HepG2 (cell line): ENCODE measurements around the gene ZNF627. TPM values are rescaled to one million over a fixed set of nuclear protein-coding genes. Genes with fewer than 3 reads are reported as not detected.

Source experiments
- ATAC-seq: fragments of 200-7000 bp; cut with Tn5 transposase; 3 replicates; pipeline ENCODE4 v1.9.1; 2020; ENCODE audit warnings: mild to moderate bottlenecking, moderate library complexity
- BruUV-seq: library from RNA; stranded (reverse); fragments of 400-500 nt; replicated peaks from 2 replicates; lab custom pipeline; 2021; lab: Mats Ljungman, UMichigan
- CTCF ChIA-PET: fragments of 300-600 bp; formaldehyde crosslinking; extraction: SDS; loops from one replicate; lab custom pipeline; 2021; ENCODE audit warnings: low total read pairs, inconsistent platforms, low intra/inter-chr PET ratio; lab: Yijun Ruan, JAX
- POLR2A ChIA-PET: fragments of 350-600 bp; sonication (Branson Sonifier 250); formaldehyde crosslinking; loops from one replicate; lab custom pipeline; 2020; ENCODE audit warnings: antibody characterized with exemption, inconsistent platforms; lab: Yijun Ruan, JAX
- DNase-seq: peaks from one replicate; pipeline ENCODE4 v3.0.0-alpha.2; 2015; ENCODE audit warnings: low spot score
- FAIRE-seq: peaks from 3 replicates; lab custom pipeline; 2011; peaks lifted over from hg19 to GRCh38; lab: Jason Lieb, UNC
- H2AFZ ChIP-seq: one replicate; pipeline ENCODE4 v1.6.1; 2011; ENCODE audit warnings: low read length, inconsistent platforms
- H3K27ac ChIP-seq: fragments of 300-600 bp; 3 replicates; pipeline ENCODE4 v1.8.0; 2011; ENCODE audit warnings: mixed run types, mild to moderate bottlenecking, mixed read lengths, low read length, inconsistent platforms; ENCODE audit not compliant: insufficient read depth; ENCODE audit errors: extremely low read length
- H3K27me3 ChIP-seq, 2 experiments: fragments of 200-600 bp in 1 of 2; 2 replicates in 1 of 2; 3 replicates in 1 of 2; pipeline versions ENCODE4 v1.6.0 to v1.8.0; 2011; ENCODE audit warnings: low read length in 2 of 2, mild to moderate bottlenecking in 2 of 2, moderate library complexity in 2 of 2, inconsistent platforms in 1 of 2; ENCODE audit not compliant: insufficient read depth in 2 of 2, control insufficient read depth in 1 of 2
- H3K36me3 ChIP-seq, 2 experiments: fragments of 200-600 bp in 1 of 2; replicated peaks in 1 of 2; 2 replicates in 1 of 2; 3 replicates in 1 of 2; pipeline versions ENCODE4 v1.5.1 to v1.8.0; 2011; ENCODE audit warnings: low read length in 2 of 2, inconsistent platforms in 1 of 2; ENCODE audit not compliant: insufficient read depth in 2 of 2, control insufficient read depth in 1 of 2
- H3K4me1 ChIP-seq: 2 replicates; pipeline ENCODE4 v1.5.1; 2012; ENCODE audit warnings: low read length, inconsistent platforms; ENCODE audit not compliant: insufficient read depth
- H3K4me2 ChIP-seq: 2 replicates; pipeline ENCODE4 v1.6.0; 2011; ENCODE audit warnings: low read depth, low read length, inconsistent platforms
- H3K4me3 ChIP-seq, 3 experiments: fragments of 200-600 bp in 1 of 3; sonication (generic), shearing (Covaris generic) in 1 of 3; replicated peaks in 1 of 3; 2 replicates each; pipeline ENCODE4 v1.5.1; 2011 to 2016; ENCODE audit warnings: low read length in 3 of 3, inconsistent platforms in 2 of 3, low read depth in 2 of 3, mild to moderate bottlenecking in 2 of 3, control low read depth in 1 of 3, mixed read lengths in 1 of 3; ENCODE audit not compliant: insufficient read depth in 1 of 3
- H3K79me2 ChIP-seq: one replicate; pipeline ENCODE4 v1.6.1; 2011; ENCODE audit warnings: low read length, inconsistent platforms; ENCODE audit not compliant: insufficient read depth
- H3K9ac ChIP-seq: 2 replicates; pipeline ENCODE4 v1.6.0; 2011; ENCODE audit warnings: mild to moderate bottlenecking, low read depth, low read length, inconsistent platforms; ENCODE audit not compliant: insufficient read depth
- H3K9me3 ChIP-seq: 2 replicates; pipeline ENCODE4 v1.5.1; 2012; ENCODE audit warnings: mild to moderate bottlenecking, low read length
- H4K20me1 ChIP-seq: 2 replicates; pipeline ENCODE4 v1.6.0; 2011; ENCODE audit warnings: inconsistent platforms, mild to moderate bottlenecking, low read length, moderate library complexity; ENCODE audit not compliant: insufficient read depth
- CBX1 ChIP-seq: IDR thresholded peaks from one replicate; pipeline ENCODE4 v1.6.1; 2016; ENCODE audit warnings: antibody characterized with exemption, low read depth
- CBX2 ChIP-seq, 2 experiments: fragments of 200-600 bp in 1 of 2; sonication (generic); formaldehyde crosslinking in 1 of 2; IDR thresholded peaks; 2 replicates each; pipeline versions ENCODE4 v1.7.0 to v1.8.1; 2018 to 2022; ENCODE audit warnings: low read depth in 2 of 2, low read length in 1 of 2, mild to moderate bottlenecking in 1 of 2, missing genetic modification reagents in 1 of 2
- CCAR2 ChIP-seq: fragments of 200-400 bp; formaldehyde crosslinking; optimal IDR thresholded peaks from 2 replicates; pipeline ENCODE3; 2018; ENCODE audit warnings: low read depth, mild to moderate bottlenecking, low read length, moderate library complexity
- ELF3 ChIP-seq: IDR thresholded peaks from 2 replicates; pipeline ENCODE4 v1.6.1; 2016; ENCODE audit warnings: missing genetic modification reagents, missing compliant biosample characterization
- ELF4 ChIP-seq: sonication (generic); formaldehyde crosslinking; IDR thresholded peaks from 2 replicates; pipeline ENCODE4 v1.5.0; 2020; ENCODE audit warnings: missing genetic modification reagents, mild to moderate bottlenecking, moderate library complexity, borderline replicate concordance
- KDM4B ChIP-seq: sonication (generic); formaldehyde crosslinking; IDR thresholded peaks from 2 replicates; pipeline ENCODE4 v1.4.0; 2020; ENCODE audit warnings: missing genetic modification reagents
- KDM5B ChIP-seq: sonication (generic); formaldehyde crosslinking; IDR thresholded peaks from 2 replicates; pipeline ENCODE4 v1.4.0; 2020; ENCODE audit warnings: missing genetic modification reagents, mild to moderate bottlenecking, borderline replicate concordance
- REST ChIP-seq, 2 experiments: IDR thresholded peaks; 2 replicates each; pipeline ENCODE4 v1.6.1; 2011 to 2012; ENCODE audit warnings: low read length in 2 of 2, borderline replicate concordance in 1 of 2, low read depth in 1 of 2, mild to moderate bottlenecking in 1 of 2, moderate library complexity in 1 of 2
- SAFB2 ChIP-seq: sonication (generic); formaldehyde crosslinking; IDR thresholded peaks from 2 replicates; pipeline ENCODE4 v1.5.1; 2020; ENCODE audit warnings: missing genetic modification reagents, low read depth, mild to moderate bottlenecking, borderline replicate concordance
- SIX1 ChIP-seq: sonication (generic); formaldehyde crosslinking; IDR thresholded peaks from 2 replicates; pipeline ENCODE4 v1.4.0; 2020; ENCODE audit warnings: missing genetic modification reagents, borderline replicate concordance
- ZBTB1 ChIP-seq: sonication (generic); formaldehyde crosslinking; IDR thresholded peaks from 2 replicates; pipeline ENCODE4 v1.4.0; 2020; ENCODE audit warnings: missing genetic modification reagents, borderline replicate concordance
- ZBTB46 ChIP-seq: sonication (generic); formaldehyde crosslinking; IDR thresholded peaks from 2 replicates; pipeline ENCODE4 v1.4.0; 2020; ENCODE audit warnings: mild to moderate bottlenecking, missing genetic modification reagents, borderline replicate concordance
- ZNF350 ChIP-seq: sonication (generic); formaldehyde crosslinking; IDR thresholded peaks from 2 replicates; pipeline ENCODE4 v1.4.0; 2020; ENCODE audit warnings: mild to moderate bottlenecking, low read depth, missing genetic modification reagents, borderline replicate concordance
- ZNF501 ChIP-seq: sonication (generic); formaldehyde crosslinking; IDR thresholded peaks from 2 replicates; pipeline ENCODE4 v1.5.1; 2020; ENCODE audit warnings: mild to moderate bottlenecking, moderate library complexity, missing genetic modification reagents
- WGBS: methylation state at CpG from one replicate; pipeline ENCODE4 v1.1.6; 2017; ENCODE audit warnings: low lambda C conversion rate; 5-methylcytosine and 5-hydroxymethylcytosine counted together
- in situ Hi-C: cut with HindIII; loops from 2 replicates; pipeline ENCODE4 v1.10.0; 2017; ENCODE audit warnings: low pct_unique_long_range_greater_than_20kb; ENCODE audit not compliant: extremely low pct_ligation_motif_present
- intact Hi-C: fragments of 100-400 bp; cut with micrococcal nuclease; formaldehyde crosslinking; loops from one replicate; pipeline ENCODE4 v1.10.0; 2022; ENCODE audit not compliant: unreplicated experiment
- polyA plus RNA-seq, 8 experiments: library from polyadenylated mRNA; depleted of rRNA in 3 of 8; stranded (reverse) in 7 of 8; unstranded in 1 of 8; fragments of >200 nt; fragmentation: Illumina TruSeq in 4 of 8; extraction: Trizol in 4 of 8; gene quantifications; 2 replicates each; pipeline versions ENCODE4 v1.2.1 to v1.2.3, GENCODE V29; 2011 to 2016; ENCODE audit warnings: low read depth in 4 of 8, missing spikeins in 1 of 8, mixed read lengths in 1 of 8; ENCODE audit not compliant: insufficient read depth in 1 of 8
- total RNA-seq, 5 experiments: library from RNA; depleted of rRNA; stranded (reverse); fragments of >200 nt; fragmentation: Illumina TruSeq; extraction: Trizol; gene quantifications; 2 replicates each; pipeline ENCODE4 v1.2.3, GENCODE V29; 2016; ENCODE audit warnings: low read depth in 1 of 5

ZNF627 gene
- total and polyA plus RNA-seq, 2 of the 13 experiments (the other 11 are each of a cell fraction or from before 2014, with no cell fraction given), result 4.2 to 12.7 TPM

- in situ Hi-C loops, result no loop called here
- no peak for DNase-seq
- H3K79me2 ChIP-seq, result no peaks in the 10 kb centered on the region
- H3K36me3 ChIP-seq, result no peaks in the 10 kb centered on the region; a peak in 1 of 5 replicates
- H3K4me1 ChIP-seq, result peaks cover 5% of the 10 kb centered on the region
- TF ChIP-seq ELF3 (CRISPR knock-in tag) (no peak), ZBTB46 (CRISPR knock-in tag) (no peak), SAFB2 (CRISPR knock-in tag) (no peak), ZNF350 (no peak), CCAR2 (no peak)
- TF ChIP-seq, all 625 proteins: peak for 0
- ATAC-seq (no peak), FAIRE-seq (no peak)
- no peak overlapping the region for H3K4me2 ChIP-seq
- H4K20me1 ChIP-seq, result no peaks in the 10 kb centered on the region
- intact Hi-C loops, result no loop called here
- H3K4me3 ChIP-seq, result no peak overlapping the region
- no peak overlapping the region for H3K27ac ChIP-seq
- POLR2A ChIA-PET, result no interaction called here
- BruUV-seq, result no TSS peak
- CTCF ChIA-PET, result no interaction called here
- no peak overlapping the region for H3K9ac ChIP-seq
- H3K27me3 ChIP-seq, result no peaks in the 10 kb centered on the region
- no peak overlapping the region for H2AFZ ChIP-seq
- no peaks in the 10 kb centered on the region for H3K9me3 ChIP-seq
- WGBS, result 98% methylated on average over 30 of the region's 30 CpGs
Measured at GRCh38 chr19:11662278-11662677, 65.0 kb downstream of the ZNF627 start.

- DNase-seq (no peak), ATAC-seq (no peak), FAIRE-seq (no peak)
- no TSS peak for BruUV-seq
- Histone ChIP-seq H3K79me2 (no peaks in the 10 kb centered on the region), H3K4me1 (no peaks in the 10 kb centered on the region), H3K4me2 (no peak overlapping the region), H4K20me1 (no peaks in the 10 kb centered on the region), H3K9ac (no peak overlapping the region), H3K9me3 (no peaks in the 10 kb centered on the region), H3K27ac (no peak overlapping the region), H3K27me3 (no peaks in the 10 kb centered on the region), H3K4me3 (no peak overlapping the region), H3K36me3 (no peaks in the 10 kb centered on the region; a peak in 1 of 5 replicates), H2AFZ (no peak overlapping the region)
- intact Hi-C loops, result no loop called here
- in situ Hi-C loops, result no loop called here
- CTCF ChIA-PET, result no interaction called here
- POLR2A ChIA-PET, result no interaction called here
- no peak for TF ChIP-seq KDM5B (CRISPR knock-in tag)
- no peak for TF ChIP-seq ZNF501 (CRISPR knock-in tag)
- TF ChIP-seq CBX1, result no peak
- TF ChIP-seq KDM4B (CRISPR knock-in tag), result no peak
- TF ChIP-seq ELF4 (CRISPR knock-in tag), result no peak
- TF ChIP-seq CBX2 (IDR thresholded peaks at IDR 0.05; ENCODE audit: low read depth, low read length), result no peak
- no peak for TF ChIP-seq CBX2 (CRISPR knock-in tag; IDR thresholded peaks at IDR 0.05; ENCODE audit: low read depth)
- TF ChIP-seq ZBTB1 (CRISPR knock-in tag), result no peak
- TF ChIP-seq SIX1 (CRISPR knock-in tag), result no peak
- no peak for TF ChIP-seq REST (IDR thresholded peaks at IDR 0.05; ENCODE audit: borderline replicate concordance in 1 of 2, low read depth in 1 of 2, low read length in 2 of 2)
- WGBS, result 87% methylated on average over 8 of the region's 8 CpGs
Measured at GRCh38 chr19:11663181-11663591, 65.9 kb downstream of the ZNF627 start.
